Activated naive CD4-positive, alpha-beta T cell (primary cell): Measurements from ENCODE around the gene ABCC4.
"Not testable (repeated sequence)": the region's sequence is repeated elsewhere in the genome, so short reads cannot be mapped to it uniquely, and the experiment has no call there.

Source experiments
- DNase-seq, 4 experiments: peaks; one replicate each; lab custom pipeline; 2025; lab: John Stamatoyannopoulos, UW

The ABCC4 gene

GRCh38 chr13:95298169-95298965, 2.9 kb downstream of the ABCC4 start:
- DNase-seq, result no peak

DNA sequence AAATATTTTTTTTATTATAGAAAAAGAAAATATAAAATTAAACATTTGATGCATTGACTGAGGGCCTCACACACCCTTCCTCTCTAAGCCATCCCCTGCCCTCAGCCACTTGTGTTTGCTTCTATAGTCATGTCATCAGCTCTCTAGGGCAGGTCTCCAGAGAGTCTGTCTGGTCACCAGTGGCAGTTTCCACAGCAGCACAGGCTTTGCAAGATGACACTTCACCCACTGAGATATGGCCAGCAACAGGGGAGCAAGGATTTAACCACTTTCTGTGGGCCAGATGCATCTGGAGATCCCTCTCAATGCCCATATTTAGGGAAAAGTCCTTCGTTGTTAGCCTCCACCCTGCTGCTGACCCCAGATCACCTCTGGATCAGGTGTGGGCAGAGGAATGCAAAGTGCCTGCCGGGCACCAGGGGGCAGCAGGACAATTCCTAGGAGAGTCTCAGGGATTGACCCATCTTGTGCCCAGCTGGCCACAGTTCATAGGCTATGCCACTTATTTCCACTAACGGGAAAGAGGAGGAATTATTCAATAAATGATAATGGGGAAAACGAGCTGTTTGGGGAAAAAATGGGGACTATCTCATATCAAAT, 4.8 kb downstream of the ABCC4 start:
- DNase-seq, result no peak

GRCh38 chr13:95295026-95295425, 6.2 kb downstream of the ABCC4 start:
- no peak for DNase-seq

- DNase-seq, result no peak
Observed at GRCh38 chr13:95292622-95293021, 8.6 kb downstream of the ABCC4 start.

- not testable (repeated sequence) for DNase-seq
Observed at GRCh38 chr13:95289901-95290300, 11.3 kb downstream of the ABCC4 start.

GRCh38 chr13:95289020-95289444, 12.2 kb downstream of the ABCC4 start:
- DNase-seq, result no peak

GRCh38 chr13:95284436-95284835, 16.8 kb downstream of the ABCC4 start:
- DNase-seq, result no peak

DNA sequence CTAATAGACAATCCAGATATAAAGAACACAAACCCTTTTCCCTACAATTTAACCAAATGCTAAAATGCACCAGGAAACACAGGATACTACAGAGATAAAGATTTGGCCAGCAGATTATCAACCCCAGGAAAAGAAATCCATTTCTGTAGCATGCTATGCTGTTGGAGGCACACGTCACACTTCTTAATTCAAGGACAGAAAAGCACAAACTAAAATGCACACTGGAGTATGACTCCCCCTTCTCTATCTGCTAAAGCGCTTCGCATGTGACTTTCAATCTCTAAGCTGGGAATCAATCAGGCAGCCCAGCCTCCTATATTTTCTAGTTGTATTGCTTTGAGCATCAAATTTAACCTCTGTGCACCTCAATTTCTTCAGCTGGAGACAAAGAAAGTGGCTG, 22.2 kb downstream of the ABCC4 start:
- no peak for DNase-seq

DNA sequence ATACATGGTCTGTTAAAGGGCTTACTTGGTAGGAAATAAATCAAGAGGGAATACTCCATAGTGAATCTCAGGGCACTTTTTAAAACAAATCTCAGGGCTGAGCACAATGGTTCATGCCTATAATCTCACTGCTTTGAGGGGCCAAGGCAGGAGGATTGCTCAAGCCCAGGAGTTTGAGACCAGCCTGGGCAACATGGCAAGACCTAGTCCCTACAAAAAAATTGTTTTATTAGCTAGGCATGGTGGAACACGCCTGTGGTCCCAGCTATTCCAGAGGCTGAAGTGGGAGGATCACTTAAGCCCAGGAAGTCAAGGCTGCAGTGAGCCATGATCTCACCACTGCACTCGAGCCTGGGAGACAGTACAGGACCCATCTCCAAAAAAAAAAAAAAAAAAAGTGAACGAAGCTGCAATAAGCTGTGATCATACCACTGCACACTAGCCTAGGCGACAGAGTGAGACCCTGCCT, 25.2 kb downstream of the ABCC4 start:
- no peak for DNase-seq

DNA sequence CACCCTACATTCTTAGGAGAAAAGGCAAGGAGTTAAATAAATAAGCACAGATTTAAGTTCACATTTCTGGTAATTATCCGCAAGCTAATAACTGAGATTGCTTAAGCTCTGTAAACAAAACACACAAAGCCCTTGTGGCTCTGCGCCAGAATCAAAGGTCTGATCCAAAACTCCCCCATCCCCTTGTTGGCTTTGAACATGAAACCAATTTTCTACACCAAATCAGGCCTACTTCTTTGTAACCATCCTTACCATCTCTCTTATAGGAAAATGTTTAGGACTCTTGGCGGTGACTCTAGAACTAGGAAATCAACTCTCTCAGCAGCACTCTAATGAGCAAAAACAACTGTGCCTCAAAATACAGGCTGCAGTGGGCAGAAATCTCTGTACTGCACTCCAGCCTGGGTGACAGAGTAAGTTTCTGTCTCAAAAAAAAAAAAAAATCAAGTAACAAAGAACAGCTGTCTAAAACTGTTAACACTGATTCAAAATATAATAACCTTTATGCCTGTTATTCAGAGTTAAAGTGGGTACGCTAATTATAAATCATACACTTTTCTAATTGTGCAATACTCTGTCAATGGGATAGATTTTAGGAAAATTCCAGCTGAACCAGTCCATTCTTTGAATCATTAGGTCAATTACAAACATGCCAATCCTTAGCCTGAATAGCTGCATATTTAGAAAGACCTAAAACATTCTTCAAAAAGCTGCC, 25.8 kb downstream of the ABCC4 start:
- no peak for DNase-seq

GRCh38 chr13:95273592-95274132, 27.6 kb downstream of the ABCC4 start:
- DNase-seq, result not testable (repeated sequence)

GRCh38 chr13:95272076-95272475, 29.2 kb downstream of the ABCC4 start:
- not testable (repeated sequence) for DNase-seq

DNA sequence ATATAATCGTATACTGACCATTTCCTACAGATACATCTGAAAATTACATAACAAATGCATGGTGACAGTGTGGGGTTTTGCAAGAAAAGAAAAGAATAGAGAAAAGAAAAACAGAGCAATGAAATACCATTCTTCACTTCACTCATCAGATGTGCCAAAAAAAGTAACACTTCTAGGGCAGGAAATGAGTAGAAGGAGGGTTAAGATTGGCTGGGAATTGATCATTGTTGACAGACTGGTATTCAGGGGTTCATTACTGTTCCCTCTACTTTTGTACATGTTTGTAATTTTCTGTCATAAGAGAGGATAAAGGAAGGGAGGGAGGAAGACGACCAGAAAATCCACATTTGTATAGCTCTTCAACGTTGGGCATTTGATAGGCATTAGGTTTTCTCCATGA, 31.5 kb downstream of the ABCC4 start:
- DNase-seq, result no peak

DNA sequence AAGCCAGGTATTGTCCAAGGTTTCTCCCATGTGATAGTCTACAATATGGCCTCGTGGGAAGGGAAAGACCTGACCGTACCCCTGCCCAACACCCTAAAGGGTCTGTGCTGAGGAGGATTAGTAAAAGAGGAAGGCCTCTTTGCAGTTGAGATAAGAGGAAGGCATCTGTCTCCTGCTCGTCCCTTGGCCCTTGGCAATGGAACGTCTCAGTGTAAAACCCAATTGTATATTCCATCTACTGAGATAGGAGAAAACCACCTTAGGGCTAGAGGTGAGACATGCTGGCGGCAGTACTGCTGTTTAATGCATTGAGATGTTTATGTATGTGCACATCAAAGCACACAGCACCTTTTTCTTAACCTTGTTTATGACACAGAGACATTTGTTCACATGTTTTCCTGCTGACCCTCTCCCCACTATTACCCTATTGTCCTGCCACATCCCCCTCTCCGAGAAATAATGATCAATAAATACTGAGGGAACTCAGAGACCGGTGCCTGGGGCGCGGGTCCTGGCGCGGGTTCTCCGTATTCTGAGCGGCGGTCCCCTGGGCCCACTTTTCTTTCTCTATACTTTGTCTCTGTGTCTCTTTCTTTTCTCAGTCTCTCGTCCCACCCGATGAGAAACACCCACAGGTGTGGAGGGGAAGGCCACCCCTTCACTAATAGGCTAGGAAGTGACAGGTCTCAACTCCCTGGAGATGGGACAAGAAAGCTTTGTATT, 32.7 kb downstream of the ABCC4 start:
- DNase-seq, result not testable (repeated sequence)

GRCh38 chr13:95267662-95268342, 33.4 kb downstream of the ABCC4 start:
- no peak for DNase-seq

DNA sequence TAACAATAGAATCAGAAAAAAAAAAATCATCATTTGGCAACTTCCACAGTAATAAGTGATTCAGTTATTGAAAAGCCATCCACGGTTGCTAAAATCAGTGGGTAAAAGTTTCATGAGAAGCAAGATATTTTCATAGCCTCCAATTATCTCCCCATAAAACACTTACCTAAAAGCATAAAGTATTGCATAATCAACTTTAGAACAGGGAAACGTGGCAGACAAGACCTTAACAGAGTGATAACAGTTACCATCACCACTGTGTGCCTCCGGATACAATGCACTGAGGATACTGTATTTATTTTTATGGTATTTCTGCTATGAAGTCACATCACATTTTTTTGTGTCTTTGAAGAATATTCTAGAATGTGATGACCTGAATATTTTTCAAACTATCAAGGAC, 37.0 kb downstream of the ABCC4 start:
- no peak for DNase-seq

DNA sequence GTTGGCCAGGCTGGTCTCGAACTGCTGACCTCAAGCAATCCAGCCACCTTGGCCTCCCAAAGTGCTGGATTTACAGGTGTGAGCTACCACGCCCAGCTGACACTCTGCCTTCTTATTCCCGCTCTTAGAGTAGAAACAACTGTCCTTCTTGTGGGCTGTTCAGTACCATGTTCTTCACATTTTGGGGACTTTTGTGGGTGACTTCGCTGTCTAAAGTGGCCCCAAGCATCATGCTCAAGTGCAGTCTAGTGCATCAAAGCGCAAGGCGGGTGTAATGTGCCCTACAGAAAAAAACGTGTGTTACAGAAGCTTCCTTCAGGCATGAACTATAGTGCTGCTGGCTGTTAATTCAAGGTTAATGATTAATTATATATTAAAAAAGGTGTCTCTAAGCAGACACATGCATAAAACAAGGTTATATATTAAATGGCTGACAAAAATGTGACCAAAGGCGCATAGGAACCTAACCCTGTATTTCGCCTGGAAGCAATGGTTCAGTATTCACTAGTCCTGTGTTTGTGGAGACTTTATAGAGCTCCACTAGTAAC, 38.3 kb downstream of the ABCC4 start:
- DNase-seq, result no peak

DNA sequence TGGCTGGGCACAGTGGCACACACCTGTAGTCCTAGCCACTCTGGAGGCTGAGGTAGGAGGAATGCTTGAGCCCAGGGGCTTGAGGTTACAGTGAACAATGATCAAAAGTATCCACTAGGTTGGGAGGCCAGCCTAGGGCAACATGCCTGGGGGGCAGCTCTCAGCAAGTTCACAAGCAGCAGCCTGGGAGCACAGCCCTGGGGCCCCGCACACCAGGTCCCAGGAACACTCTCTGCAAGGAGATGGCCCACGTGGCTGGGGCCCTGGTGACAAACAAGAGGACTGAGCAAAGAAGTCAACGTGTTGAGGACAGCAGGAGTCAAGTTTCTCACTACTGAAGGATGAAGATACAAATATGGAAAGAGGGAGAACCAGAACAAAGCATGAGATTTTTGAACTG, 39.3 kb downstream of the ABCC4 start:
- DNase-seq, result no peak

DNA sequence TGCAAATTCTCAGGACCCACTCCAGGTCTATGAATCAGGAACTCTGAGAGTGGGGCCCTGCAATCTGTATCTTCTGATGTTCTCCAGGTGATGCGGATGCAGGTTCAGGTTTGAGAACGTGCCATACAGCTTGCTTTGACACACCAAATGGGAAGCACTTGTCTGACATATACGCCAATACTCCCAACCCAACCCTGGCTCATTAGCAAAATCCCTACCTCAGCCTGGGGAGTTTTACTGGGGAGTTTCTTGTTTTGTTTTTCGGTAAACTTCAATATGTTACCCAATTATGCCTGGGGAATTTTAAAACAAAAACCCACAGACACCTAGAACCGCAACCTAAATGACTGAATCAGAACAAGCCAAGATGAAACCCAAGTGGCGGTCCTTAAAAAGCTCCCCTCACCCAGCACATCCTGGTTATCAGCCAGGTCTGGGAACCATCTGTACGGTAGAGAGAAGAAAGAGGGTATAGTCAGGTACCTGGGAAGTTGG, 41.2 kb downstream of the ABCC4 start:
- DNase-seq, result no peak

DNA sequence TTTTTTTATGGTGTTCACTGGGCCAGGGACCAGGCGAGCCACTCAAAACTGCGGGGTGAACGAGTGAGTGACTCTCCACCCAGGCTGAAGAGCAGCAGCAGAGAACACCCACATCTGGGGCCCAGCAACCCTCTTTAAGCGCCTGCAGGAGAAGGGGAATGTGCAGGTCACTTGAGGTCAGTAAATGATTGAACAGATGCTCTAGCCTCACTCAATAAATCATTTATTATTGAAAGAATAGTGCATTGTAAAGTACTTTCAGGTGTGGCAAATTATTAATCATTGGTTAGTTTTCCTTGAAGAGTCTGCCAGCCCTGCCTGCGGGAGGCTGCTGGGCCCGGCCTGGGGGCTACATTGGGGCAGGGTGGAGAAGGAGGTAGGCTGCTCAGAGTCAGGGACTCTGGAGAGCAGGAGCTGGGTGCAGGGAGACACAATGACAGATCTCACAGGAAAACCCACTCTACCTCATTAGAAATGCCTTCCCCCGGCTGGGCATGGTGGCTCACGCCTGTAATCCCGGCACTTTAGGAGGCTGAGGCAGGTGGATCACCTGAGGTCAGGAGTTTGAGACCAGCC, 42.5 kb downstream of the ABCC4 start:
- DNase-seq, result no peak

DNA sequence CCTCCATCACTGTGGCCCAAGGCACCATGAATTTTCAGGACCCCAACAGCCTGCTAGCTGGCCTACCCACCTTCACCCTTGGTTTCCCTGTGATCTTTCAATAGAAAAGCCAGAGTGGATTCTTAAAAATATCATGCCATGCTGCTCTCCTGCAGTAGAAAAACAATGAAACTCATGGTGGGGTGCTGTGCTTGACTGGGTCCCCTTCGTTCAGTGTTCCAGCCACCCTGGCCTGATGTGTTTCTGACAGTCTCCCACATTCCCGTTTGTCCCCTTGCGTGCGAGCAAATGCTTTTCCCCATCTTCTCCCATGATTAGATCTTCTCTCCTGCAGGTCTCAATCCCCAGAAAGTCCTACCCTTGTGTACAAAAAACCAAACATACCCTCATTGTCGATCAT, 43.2 kb downstream of the ABCC4 start:
- DNase-seq, result no peak
